H9 (cell line): Measurements from ENCODE around the gene SNX14. TPM values are rescaled to one million over a fixed set of nuclear protein-coding genes. Genes with fewer than 3 reads are reported as not detected.
"Not testable (repeated sequence)": the region's sequence is repeated elsewhere in the genome, so short reads cannot be mapped to it uniquely, and the experiment has no call there.

ENCODE experiments used
- DNase-seq: peaks from one replicate; pipeline ENCODE4 v3.0.0-alpha.2; 2017
- H2AFZ ChIP-seq: one replicate; pipeline ENCODE4 v1.6.1; 2013; ENCODE audit warnings: mild to moderate bottlenecking, low read length, control low read depth, moderate library complexity
- H2AK5ac ChIP-seq: 2 replicates; pipeline ENCODE4 v1.6.1; 2013; ENCODE audit warnings: low read length, control low read depth, mixed read lengths; ENCODE audit not compliant: insufficient read length
- H2BK120ac ChIP-seq: one replicate; pipeline ENCODE4 v1.6.1; 2013; ENCODE audit warnings: low read depth, mild to moderate bottlenecking, low read length, control low read depth, inconsistent platforms; ENCODE audit not compliant: poor library complexity, severe bottlenecking
- H2BK12ac ChIP-seq: 2 replicates; pipeline ENCODE4 v1.6.1; 2013; ENCODE audit warnings: low read length, control low read depth, mixed read lengths, low read depth; ENCODE audit not compliant: insufficient read length
- H2BK15ac ChIP-seq: 2 replicates; pipeline ENCODE4 v1.6.1; 2013; ENCODE audit warnings: low read depth, low read length, control low read depth
- H2BK20ac ChIP-seq: one replicate; pipeline ENCODE4 v1.6.1; 2013; ENCODE audit warnings: low read depth, mild to moderate bottlenecking, low read length, control low read depth, inconsistent platforms; ENCODE audit not compliant: poor library complexity, severe bottlenecking
- H2BK5ac ChIP-seq: 2 replicates; pipeline ENCODE4 v1.6.1; 2013; ENCODE audit warnings: low read length, control low read depth, mixed read lengths; ENCODE audit not compliant: insufficient read length
- H3K14ac ChIP-seq: 2 replicates; pipeline ENCODE4 v1.6.1; 2013; ENCODE audit warnings: low read length, control low read depth; ENCODE audit not compliant: insufficient read depth
- H3K18ac ChIP-seq: 2 replicates; pipeline ENCODE4 v1.6.1; 2013; ENCODE audit warnings: low read depth, mild to moderate bottlenecking, mixed read lengths, low read length, control low read depth; ENCODE audit not compliant: insufficient read length
- H3K23ac ChIP-seq: 2 replicates; pipeline ENCODE4 v1.6.1; 2013; ENCODE audit warnings: low read length, control low read depth, mixed read lengths, low read depth; ENCODE audit not compliant: insufficient read length
- H3K23me2 ChIP-seq: 2 replicates; pipeline ENCODE4 v1.6.1; 2013; ENCODE audit warnings: low read depth, mild to moderate bottlenecking, mixed read lengths, low read length, control low read depth; ENCODE audit not compliant: insufficient read length, poor library complexity, severe bottlenecking
- H3K27ac ChIP-seq: 2 replicates; pipeline ENCODE4 v1.5.1; 2013; ENCODE audit warnings: low read length, control low read depth, mixed read lengths, low read depth; ENCODE audit not compliant: insufficient read length
- H3K27me3 ChIP-seq: 2 replicates; pipeline ENCODE4 v1.6.1; 2013; ENCODE audit warnings: low read length, control low read depth, inconsistent platforms; ENCODE audit not compliant: insufficient read depth
- H3K4ac ChIP-seq: 2 replicates; pipeline ENCODE4 v1.6.1; 2013; ENCODE audit warnings: low read depth, mild to moderate bottlenecking, control low read depth, inconsistent platforms, low read length, moderate library complexity
- H3K4me1 ChIP-seq: 2 replicates; pipeline ENCODE4 v1.6.1; 2013; ENCODE audit warnings: low read length, control low read depth, inconsistent platforms; ENCODE audit not compliant: insufficient read depth
- H3K4me2 ChIP-seq: 2 replicates; pipeline ENCODE4 v1.6.1; 2013; ENCODE audit warnings: low read length, control low read depth, mixed read lengths; ENCODE audit not compliant: insufficient read length, insufficient read depth
- H3K56ac ChIP-seq: 2 replicates; pipeline ENCODE4 v1.6.1; 2013; ENCODE audit warnings: low read depth, mild to moderate bottlenecking, mixed read lengths, low read length, control low read depth; ENCODE audit not compliant: insufficient read length
- H3K79me1 ChIP-seq: 2 replicates; pipeline ENCODE4 v1.6.1; 2013; ENCODE audit warnings: low read depth, mild to moderate bottlenecking, moderate library complexity, low read length, control low read depth, inconsistent platforms; ENCODE audit not compliant: insufficient read depth, poor library complexity, severe bottlenecking
- H3K79me2 ChIP-seq: 2 replicates; pipeline ENCODE4 v1.6.1; 2013; ENCODE audit warnings: low read length, control low read depth, inconsistent platforms; ENCODE audit not compliant: insufficient read depth
- H3K9ac ChIP-seq: 2 replicates; pipeline ENCODE4 v1.6.1; 2013; ENCODE audit warnings: low read length, control low read depth, mixed read lengths; ENCODE audit not compliant: insufficient read length; ENCODE audit errors: extremely low read depth
- H3K9me3 ChIP-seq: one replicate; pipeline ENCODE4 v1.6.1; 2013; ENCODE audit warnings: low read depth, low read length, inconsistent platforms; ENCODE audit not compliant: control insufficient read depth
- H3T11ph ChIP-seq: one replicate; pipeline ENCODE4 v1.6.1; 2013; ENCODE audit warnings: mild to moderate bottlenecking, low read length, control low read depth, inconsistent platforms
- H4K20me1 ChIP-seq: one replicate; pipeline ENCODE4 v1.6.1; 2013; ENCODE audit not compliant: control insufficient read depth, insufficient read length, insufficient read depth
- H4K5ac ChIP-seq: 2 replicates; pipeline ENCODE4 v1.6.1; 2013; ENCODE audit warnings: low read depth, mild to moderate bottlenecking, mixed read lengths, low read length, control low read depth; ENCODE audit not compliant: insufficient read length
- H4K8ac ChIP-seq: replicated peaks from 2 replicates; pipeline ENCODE4 v1.6.1; 2013; ENCODE audit warnings: low read length, control low read depth, mixed read lengths, low read depth; ENCODE audit not compliant: insufficient read length
- H4K91ac ChIP-seq: 2 replicates; pipeline ENCODE4 v1.6.1; 2013; ENCODE audit warnings: low read depth, mild to moderate bottlenecking, moderate library complexity, mixed read lengths, low read length, control low read depth; ENCODE audit not compliant: insufficient read length
- H3K27ac Mint-ChIP-seq, 3 experiments: 2 replicates in 2 of 3; 3 replicates in 1 of 3; pipeline ENCODE4 v1.8.0; 2020 to 2021; ENCODE audit warnings: mixed read lengths in 3 of 3, mild to moderate bottlenecking in 1 of 3, moderate library complexity in 1 of 3
- H3K27me3 Mint-ChIP-seq: 2 replicates; pipeline ENCODE4 v1.8.0; 2021; ENCODE audit warnings: low read depth, mild to moderate bottlenecking, moderate library complexity, mixed read lengths
- H3K36me3 Mint-ChIP-seq, 3 experiments: 2 replicates in 2 of 3; 3 replicates in 1 of 3; pipeline ENCODE4 v1.8.0; 2020 to 2021; ENCODE audit warnings: low read depth in 3 of 3, mixed read lengths in 3 of 3; ENCODE audit not compliant: insufficient read depth in 1 of 3
- H3K4me1 Mint-ChIP-seq, 2 experiments: 2 replicates each; pipeline ENCODE4 v1.8.0; 2020; ENCODE audit warnings: mixed read lengths in 2 of 2
- H3K4me3 Mint-ChIP-seq, 2 experiments: 2 replicates in 1 of 2; 3 replicates in 1 of 2; pipeline ENCODE4 v1.8.0; 2020 to 2021; ENCODE audit warnings: mild to moderate bottlenecking in 2 of 2, mixed read lengths in 2 of 2, moderate library complexity in 1 of 2
- H3K9me3 Mint-ChIP-seq, 2 experiments: 2 replicates in 1 of 2; 3 replicates in 1 of 2; pipeline ENCODE4 v1.8.0; 2020; ENCODE audit warnings: mild to moderate bottlenecking in 2 of 2, mixed read lengths in 2 of 2, moderate library complexity in 1 of 2
- WGBS: extraction: QIAGEN DNeasy Blood & Tissue Kit; methylation state at CpG from one replicate; pipeline ENCODE4 v1.1.7; 2013; ENCODE audit warnings: missing lambda C conversion rate, low lambda C conversion rate, mixed read lengths; ENCODE audit not compliant: insufficient read length; ENCODE audit errors: extremely low coverage; 5-methylcytosine and 5-hydroxymethylcytosine counted together
- total RNA-seq: library from RNA; stranded (reverse); gene quantifications from 2 replicates; pipeline ENCODE4 v1.2.1, GENCODE V29; 2021
- TF ChIP-seq, protein P1 (sequence below): fragments of 200-600 bp; sonication (generic); conservative IDR thresholded peaks from 3 replicates; pipeline ENCODE4 v1.8.0; 2021; ENCODE audit warnings: antibody characterized with exemption, mild to moderate bottlenecking

The SNX14 gene
- total RNA-seq, 1 experiment from 2014 or later = 33.0 TPM

DNA sequence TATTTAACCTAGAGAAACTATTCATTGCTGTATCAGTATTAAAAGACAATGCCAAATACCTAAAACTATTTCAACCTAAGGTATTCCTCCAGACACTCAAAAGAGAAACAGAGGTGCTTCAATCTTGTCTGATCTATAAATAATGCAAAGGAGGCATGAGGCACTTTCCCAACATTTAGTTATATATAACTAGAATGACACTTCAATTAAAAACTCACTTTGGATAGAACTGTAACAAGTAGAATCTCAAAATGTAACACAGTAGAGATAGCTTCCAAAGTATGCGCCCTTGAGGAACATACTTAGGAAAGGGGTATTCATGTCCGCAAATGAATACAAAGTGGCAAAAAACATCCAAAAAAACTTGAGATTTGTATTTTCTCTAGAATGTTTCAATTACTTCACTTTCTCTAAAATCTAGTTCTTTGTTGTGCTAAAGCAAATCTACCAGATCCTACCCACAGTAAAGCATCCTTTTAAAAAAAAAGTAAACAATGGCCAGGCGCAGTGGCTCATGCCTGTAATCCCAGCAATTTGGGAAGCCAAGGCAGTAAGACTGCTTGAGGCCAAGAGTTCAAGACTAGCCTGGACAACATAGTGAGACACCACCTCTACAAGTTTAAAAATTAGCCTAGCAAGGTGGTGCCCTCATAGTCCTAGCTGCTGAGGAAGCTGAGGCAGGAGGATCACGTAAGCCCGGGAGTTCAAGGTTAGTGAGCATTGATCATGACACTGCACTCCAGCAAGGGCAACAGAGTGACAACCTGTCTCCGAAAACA lies 38.7 kb upstream of the SNX14 start:
- Histone ChIP-seq H3K27me3 (no peaks in the 10 kb centered on the region), H4K5ac (no peak overlapping the region), H2BK120ac (no peak overlapping the region), H3K14ac (no peak overlapping the region), H2BK20ac (no peak overlapping the region), H2AK5ac (no peak overlapping the region), H3K23ac (no peak overlapping the region), H3K56ac (no peak overlapping the region), H3K4me1 (no peaks in the 10 kb centered on the region), H4K20me1 (no peaks in the 10 kb centered on the region), H3K27ac (no peak overlapping the region), H2AFZ (no peak overlapping the region), H4K91ac (no peak overlapping the region), H3K4me2 (no peak overlapping the region), H2BK15ac (no peak overlapping the region), H3K18ac (no peak overlapping the region), H3K23me2 (no peaks in the 10 kb centered on the region), H3K79me2 (peaks cover 64% of the 10 kb centered on the region; the same call in 1 of the 2 replicates), H3K9ac (no peak overlapping the region), H3K4ac (no peak overlapping the region), H3K79me1 (no peaks in the 10 kb centered on the region), H3K9me3 (no peaks in the 10 kb centered on the region), H2BK5ac (no peak overlapping the region), H3T11ph (no peak overlapping the region), H2BK12ac (no peak overlapping the region), H4K8ac (no peak overlapping the region)
- H3K36me3 Mint-ChIP-seq = peaks cover 68 to 94% (median 91%) of the 10 kb centered on the region in 3 experiments
- H3K4me3 Mint-ChIP-seq = no peak overlapping the region
- WGBS = no CpG with 5 or more reads among the region's 6 CpGs
- H3K4me1 Mint-ChIP-seq = peaks cover 20 to 22% of the 10 kb centered on the region in 2 experiments
- H3K27me3 Mint-ChIP-seq = no peaks in the 10 kb centered on the region
- no peak for DNase-seq
- H3K9me3 Mint-ChIP-seq = no peaks in the 10 kb centered on the region
- TF ChIP-seq, protein P1, sequence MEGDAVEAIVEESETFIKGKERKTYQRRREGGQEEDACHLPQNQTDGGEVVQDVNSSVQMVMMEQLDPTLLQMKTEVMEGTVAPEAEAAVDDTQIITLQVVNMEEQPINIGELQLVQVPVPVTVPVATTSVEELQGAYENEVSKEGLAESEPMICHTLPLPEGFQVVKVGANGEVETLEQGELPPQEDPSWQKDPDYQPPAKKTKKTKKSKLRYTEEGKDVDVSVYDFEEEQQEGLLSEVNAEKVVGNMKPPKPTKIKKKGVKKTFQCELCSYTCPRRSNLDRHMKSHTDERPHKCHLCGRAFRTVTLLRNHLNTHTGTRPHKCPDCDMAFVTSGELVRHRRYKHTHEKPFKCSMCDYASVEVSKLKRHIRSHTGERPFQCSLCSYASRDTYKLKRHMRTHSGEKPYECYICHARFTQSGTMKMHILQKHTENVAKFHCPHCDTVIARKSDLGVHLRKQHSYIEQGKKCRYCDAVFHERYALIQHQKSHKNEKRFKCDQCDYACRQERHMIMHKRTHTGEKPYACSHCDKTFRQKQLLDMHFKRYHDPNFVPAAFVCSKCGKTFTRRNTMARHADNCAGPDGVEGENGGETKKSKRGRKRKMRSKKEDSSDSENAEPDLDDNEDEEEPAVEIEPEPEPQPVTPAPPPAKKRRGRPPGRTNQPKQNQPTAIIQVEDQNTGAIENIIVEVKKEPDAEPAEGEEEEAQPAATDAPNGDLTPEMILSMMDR = no peak
- peak overlapping the region in 1 of 3 experiments; percentile 31; a peak in 1 of 7 replicates for H3K27ac Mint-ChIP-seq

DNA sequence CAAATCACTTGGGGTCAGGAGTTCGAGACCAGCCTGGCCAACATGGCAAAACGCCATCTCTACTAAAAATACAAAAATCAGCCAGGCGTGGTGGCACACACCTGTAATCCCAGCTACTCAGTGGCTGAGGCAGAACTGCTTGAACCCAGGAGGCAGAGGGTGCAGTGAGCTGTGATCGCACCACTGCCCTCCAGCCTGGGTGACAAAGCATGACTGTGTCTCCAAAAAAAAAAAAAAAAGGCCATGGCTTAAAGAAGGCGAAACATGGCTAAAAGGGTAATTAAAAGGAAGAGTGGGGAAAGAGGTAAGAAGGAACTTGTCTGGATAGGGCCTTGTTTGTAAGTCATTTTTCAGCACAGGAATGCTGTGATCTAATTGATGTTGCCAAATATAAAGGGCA lies 37.5 kb upstream of the SNX14 start:
- H4K20me1 ChIP-seq, H3K9me3 Mint-ChIP-seq, H3K27me3 ChIP-seq, H3K4me1 ChIP-seq, H4K91ac ChIP-seq, H3K4ac ChIP-seq, H3K56ac ChIP-seq, H2BK5ac ChIP-seq, H2BK120ac ChIP-seq, H3K23me2 ChIP-seq, H3K9me3 ChIP-seq, H3K9ac ChIP-seq, DNase-seq, H4K8ac ChIP-seq, H3K18ac ChIP-seq, H2BK12ac ChIP-seq, H2AK5ac ChIP-seq, H2AFZ ChIP-seq, H2BK15ac ChIP-seq, H3K14ac ChIP-seq, H4K5ac ChIP-seq, H3K23ac ChIP-seq, H3K27ac ChIP-seq, H2BK20ac ChIP-seq, H3K4me2 ChIP-seq, H3K4me3 Mint-ChIP-seq, H3T11ph ChIP-seq, H3K27me3 Mint-ChIP-seq, H3K79me1 ChIP-seq: not testable (repeated sequence)
- peaks cover 16 to 20% of the 10 kb centered on the region in 2 experiments for H3K4me1 Mint-ChIP-seq
- WGBS = no CpG with 5 or more reads among the region's 5 CpGs
- H3K36me3 Mint-ChIP-seq = peaks cover 64 to 94% (median 90%) of the 10 kb centered on the region in 3 experiments
- peak overlapping the region in 1 of 3 experiments; percentile 34; a peak in 1 of 7 replicates for H3K27ac Mint-ChIP-seq
- H3K79me2 ChIP-seq = peaks cover 62% of the 10 kb centered on the region; the same call in 1 of the 2 replicates
